ENCODE measurements around the gene PBX2.

Gene PBX2

GRCh38 chr6:32167761-32168262 lies 22.2 kb downstream of the PBX2 start:
- Histone ChIP-seq H3K4me3 (ENCODE audit: low read depth, low read length) (no peak overlapping the region), H3K18ac (ENCODE audit: low read length) (no peak overlapping the region), H3K79me1 (ENCODE audit: low read length) (no peaks in the 10 kb centered on the region), H3K14ac (ENCODE audit: low read length) (no peak overlapping the region), H2AFZ (ENCODE audit: insufficient read depth, low read length, poor library complexity) (no peak overlapping the region), H3K4ac (ENCODE audit: low read depth, low read length) (no peak overlapping the region), H3K4me1 (ENCODE audit: control insufficient read depth in 1 of 2, insufficient read depth in 2 of 2, low read length in 2 of 2) (peaks cover 6 to 8% of the 10 kb centered on the region in 2 experiments), H3K36me3 (ENCODE audit: control insufficient read depth in 1 of 2, insufficient read depth in 2 of 2, low read length in 2 of 2) (peaks cover 61 to 67% of the 10 kb centered on the region in 2 experiments), H2BK5ac (ENCODE audit: low read depth, low read length, poor library complexity) (no peak overlapping the region), H3K23ac (ENCODE audit: low read length) (no peak overlapping the region), H3K27ac (ENCODE audit: low read depth, low read length) (no peak overlapping the region), H2BK12ac (ENCODE audit: low read length) (no peak overlapping the region), H4K8ac (ENCODE audit: low read depth, low read length) (no peak overlapping the region), H3K9ac (ENCODE audit: low read length) (no peak overlapping the region), H3K27me3 (ENCODE audit: insufficient read depth, low read length) (no peaks in the 10 kb centered on the region), H4K91ac (ENCODE audit: low read depth, low read length) (no peak overlapping the region), H3K79me2 (ENCODE audit: control insufficient read depth, insufficient read depth, low read length, poor library complexity) (no peaks in the 10 kb centered on the region), H3K9me3 (ENCODE audit: insufficient read depth, low read depth, low read length) (no peaks in the 10 kb centered on the region), H2BK120ac (ENCODE audit: insufficient read depth, low read length, poor library complexity) (no peak overlapping the region), H2AK5ac (ENCODE audit: low read length) (no peak overlapping the region), H4K12ac (ENCODE audit: low read depth, low read length) (no peak overlapping the region), H3K4me2 (ENCODE audit: low read length) (no peak overlapping the region)
- DNase-seq: no peak
- WGBS (ENCODE audit: extremely low coverage, insufficient coverage, insufficient read length): no CpG with 5 or more reads among the region's 6 CpGs

- Histone ChIP-seq H2BK12ac (ENCODE audit: low read length) (no peak overlapping the region), H3K9me3 (ENCODE audit: insufficient read depth, low read depth, low read length) (no peaks in the 10 kb centered on the region), H3K18ac (ENCODE audit: low read length) (no peak overlapping the region), H4K91ac (ENCODE audit: low read depth, low read length) (no peak overlapping the region), H3K23ac (ENCODE audit: low read length) (no peak overlapping the region), H2BK120ac (ENCODE audit: insufficient read depth, low read length, poor library complexity) (no peak overlapping the region), H3K4ac (ENCODE audit: low read depth, low read length) (no peak overlapping the region), H2AFZ (ENCODE audit: insufficient read depth, low read length, poor library complexity) (no peak overlapping the region), H3K27me3 (ENCODE audit: insufficient read depth, low read length) (no peaks in the 10 kb centered on the region), H4K8ac (ENCODE audit: low read depth, low read length) (no peak overlapping the region), H3K79me2 (ENCODE audit: control insufficient read depth, insufficient read depth, low read length, poor library complexity) (no peaks in the 10 kb centered on the region), H2BK5ac (ENCODE audit: low read depth, low read length, poor library complexity) (no peak overlapping the region), H3K4me1 (ENCODE audit: control insufficient read depth in 1 of 2, insufficient read depth in 2 of 2, low read length in 2 of 2) (peaks cover 5 to 7% of the 10 kb centered on the region in 2 experiments), H4K12ac (ENCODE audit: low read depth, low read length) (no peak overlapping the region), H3K14ac (ENCODE audit: low read length) (no peak overlapping the region), H3K27ac (ENCODE audit: low read depth, low read length) (no peak overlapping the region), H3K36me3 (ENCODE audit: control insufficient read depth in 1 of 2, insufficient read depth in 2 of 2, low read length in 2 of 2) (peaks cover 67 to 73% of the 10 kb centered on the region in 2 experiments), H3K4me3 (ENCODE audit: low read depth, low read length) (no peak overlapping the region), H3K79me1 (ENCODE audit: low read length) (no peaks in the 10 kb centered on the region), H3K9ac (ENCODE audit: low read length) (no peak overlapping the region), H3K4me2 (ENCODE audit: low read length) (no peak overlapping the region), H2AK5ac (ENCODE audit: low read length) (no peak overlapping the region)
- no CpG with 5 or more reads among the region's 32 CpGs for WGBS (ENCODE audit: extremely low coverage, insufficient coverage, insufficient read length)
- DNase-seq: peak; percentile 86 to 92
Observed at GRCh38 chr6:32167154-32167760, 22.7 kb downstream of the PBX2 start.

GRCh38 chr6:32166411-32167061 lies 23.5 kb downstream of the PBX2 start:
- Histone ChIP-seq H2BK5ac (ENCODE audit: low read depth, low read length, poor library complexity) (no peak overlapping the region), H2AFZ (ENCODE audit: insufficient read depth, low read length, poor library complexity) (no peak overlapping the region), H4K12ac (ENCODE audit: low read depth, low read length) (no peak overlapping the region), H3K4me1 (ENCODE audit: control insufficient read depth in 1 of 2, insufficient read depth in 2 of 2, low read length in 2 of 2) (peaks cover 5 to 7% of the 10 kb centered on the region in 2 experiments), H3K4ac (ENCODE audit: low read depth, low read length) (no peak overlapping the region), H3K9me3 (ENCODE audit: insufficient read depth, low read depth, low read length) (no peaks in the 10 kb centered on the region), H4K91ac (ENCODE audit: low read depth, low read length) (no peak overlapping the region), H3K23ac (ENCODE audit: low read length) (no peak overlapping the region), H2AK5ac (ENCODE audit: low read length) (no peak overlapping the region), H3K4me3 (ENCODE audit: low read depth, low read length) (no peak overlapping the region), H3K18ac (ENCODE audit: low read length) (no peak overlapping the region), H3K27ac (ENCODE audit: low read depth, low read length) (no peak overlapping the region), H3K9ac (ENCODE audit: low read length) (no peak overlapping the region), H2BK12ac (ENCODE audit: low read length) (no peak overlapping the region), H3K79me2 (ENCODE audit: control insufficient read depth, insufficient read depth, low read length, poor library complexity) (no peaks in the 10 kb centered on the region), H3K36me3 (ENCODE audit: control insufficient read depth in 1 of 2, insufficient read depth in 2 of 2, low read length in 2 of 2) (peaks cover 69 to 73% of the 10 kb centered on the region in 2 experiments), H3K4me2 (ENCODE audit: low read length) (no peak overlapping the region), H3K14ac (ENCODE audit: low read length) (no peak overlapping the region), H3K27me3 (ENCODE audit: insufficient read depth, low read length) (no peaks in the 10 kb centered on the region), H2BK120ac (ENCODE audit: insufficient read depth, low read length, poor library complexity) (no peak overlapping the region), H4K8ac (ENCODE audit: low read depth, low read length) (no peak overlapping the region), H3K79me1 (ENCODE audit: low read length) (no peaks in the 10 kb centered on the region)
- peak in 1 of 2 donors; percentile 42 for DNase-seq
- WGBS (ENCODE audit: extremely low coverage, insufficient coverage, insufficient read length): no CpG with 5 or more reads among the region's 30 CpGs

GRCh38 chr6:32164295-32164694 lies 25.7 kb downstream of the PBX2 start, which contains the start of gene EGFL8:
TSS of gene EGFL8 (plus strand) at chr6:32164595. CDS start at chr6:32166166, 1,571 bp downstream.
- no peaks in the 10 kb centered on the region for H3K9me3 ChIP-seq (ENCODE audit: insufficient read depth, low read depth, low read length)

More at GRCh38 chr6:32164295-32164694, 25.7 kb downstream of the PBX2 start, which contains the start of gene EGFL8:
- Histone ChIP-seq H4K8ac (ENCODE audit: low read depth, low read length) (no peak within 1 kb of the TSS), H3K4me1 (ENCODE audit: control insufficient read depth in 1 of 2, insufficient read depth in 2 of 2, low read length in 2 of 2) (peaks cover 5 to 7% of the 10 kb centered on the region in 2 experiments), H3K27me3 (ENCODE audit: insufficient read depth, low read length) (no peaks in the 10 kb centered on the region), H2AK5ac (ENCODE audit: low read length) (no peak within 1 kb of the TSS), H2BK5ac (ENCODE audit: low read depth, low read length, poor library complexity) (no peak within 1 kb of the TSS), H4K12ac (ENCODE audit: low read depth, low read length) (no peak within 1 kb of the TSS), H3K23ac (ENCODE audit: low read length) (no peak within 1 kb of the TSS), H3K9ac (ENCODE audit: low read length) (no peak within 1 kb of the TSS), H3K18ac (ENCODE audit: low read length) (no peak within 1 kb of the TSS), H3K27ac (ENCODE audit: low read depth, low read length) (no peak within 1 kb of the TSS), H3K4me2 (ENCODE audit: low read length) (no peak within 1 kb of the TSS), H3K36me3 (ENCODE audit: control insufficient read depth in 1 of 2, insufficient read depth in 2 of 2, low read length in 2 of 2) (peaks cover 49 to 54% of the 10 kb centered on the region in 2 experiments), H3K4me3 (ENCODE audit: low read depth, low read length) (no peak within 1 kb of the TSS), H2BK12ac (ENCODE audit: low read length) (no peak within 1 kb of the TSS), H3K79me2 (ENCODE audit: control insufficient read depth, insufficient read depth, low read length, poor library complexity) (no peaks in the 10 kb centered on the region), H3K14ac (ENCODE audit: low read length) (no peak within 1 kb of the TSS), H2BK120ac (ENCODE audit: insufficient read depth, low read length, poor library complexity) (no peak within 1 kb of the TSS), H3K4ac (ENCODE audit: low read depth, low read length) (no peak within 1 kb of the TSS), H3K79me1 (ENCODE audit: low read length) (no peaks in the 10 kb centered on the region), H2AFZ (ENCODE audit: insufficient read depth, low read length, poor library complexity) (no peak within 1 kb of the TSS), H4K91ac (ENCODE audit: low read depth, low read length) (no peak within 1 kb of the TSS)
- no peak for DNase-seq

Data from trophoblast cell (in vitro differentiated cells and primary cell).